Measurements from ENCODE around the gene SLC37A1.

DNA sequence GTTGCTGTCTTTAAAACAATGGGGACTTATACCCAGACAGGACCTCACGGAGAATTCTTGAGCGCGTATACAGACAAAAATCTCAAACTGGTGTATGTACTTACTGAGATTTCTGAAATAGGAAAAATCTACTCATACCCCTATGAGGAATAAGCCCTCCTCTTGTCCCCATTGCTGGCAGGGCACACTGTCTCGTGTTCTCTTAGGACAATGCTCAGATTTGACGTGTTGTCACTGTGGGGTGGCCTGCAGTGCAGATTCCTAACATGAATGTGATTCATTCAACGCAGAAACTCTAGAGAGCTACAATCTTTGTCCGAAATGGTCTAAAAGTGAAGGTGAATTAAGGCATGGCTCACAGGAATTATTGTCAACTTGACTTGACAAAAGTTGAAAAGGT is 108.6 kb downstream of the SLC37A1 start:
- TF ChIP-seq, protein P1, sequence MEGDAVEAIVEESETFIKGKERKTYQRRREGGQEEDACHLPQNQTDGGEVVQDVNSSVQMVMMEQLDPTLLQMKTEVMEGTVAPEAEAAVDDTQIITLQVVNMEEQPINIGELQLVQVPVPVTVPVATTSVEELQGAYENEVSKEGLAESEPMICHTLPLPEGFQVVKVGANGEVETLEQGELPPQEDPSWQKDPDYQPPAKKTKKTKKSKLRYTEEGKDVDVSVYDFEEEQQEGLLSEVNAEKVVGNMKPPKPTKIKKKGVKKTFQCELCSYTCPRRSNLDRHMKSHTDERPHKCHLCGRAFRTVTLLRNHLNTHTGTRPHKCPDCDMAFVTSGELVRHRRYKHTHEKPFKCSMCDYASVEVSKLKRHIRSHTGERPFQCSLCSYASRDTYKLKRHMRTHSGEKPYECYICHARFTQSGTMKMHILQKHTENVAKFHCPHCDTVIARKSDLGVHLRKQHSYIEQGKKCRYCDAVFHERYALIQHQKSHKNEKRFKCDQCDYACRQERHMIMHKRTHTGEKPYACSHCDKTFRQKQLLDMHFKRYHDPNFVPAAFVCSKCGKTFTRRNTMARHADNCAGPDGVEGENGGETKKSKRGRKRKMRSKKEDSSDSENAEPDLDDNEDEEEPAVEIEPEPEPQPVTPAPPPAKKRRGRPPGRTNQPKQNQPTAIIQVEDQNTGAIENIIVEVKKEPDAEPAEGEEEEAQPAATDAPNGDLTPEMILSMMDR (IDR thresholded peaks at IDR 0.05) = no peak
- TF ChIP-seq POLR2AphosphoS5 (IDR thresholded peaks at IDR 0.05) = peak in 2 of 4 donors; percentile 18 to 28

Data from sigmoid colon (tissue), 4 donors.